Tibial nerve (tissue), 4 donors: ENCODE results near the gene NECAP2. TPM values are rescaled to one million over a fixed set of nuclear protein-coding genes. Genes with fewer than 3 reads are reported as not detected.

Source experiments
- DNase-seq, 2 donors: peaks; one replicate each; pipeline ENCODE4 v3.0.0-alpha.2; 2019; ENCODE audit warnings: low spot score in 2 of 2
- H3K27ac ChIP-seq, 4 donors: fragments of 200-600 bp; sonication (generic) in 3 of 4; one replicate each; pipeline ENCODE4 v1.5.1; 2017 to 2019; ENCODE audit warnings: mild to moderate bottlenecking in 1 of 4
- H3K27me3 ChIP-seq, 2 donors: fragments of 200-600 bp; sonication (generic) in 1 of 2; one replicate each; pipeline versions ENCODE4 v1.5.1 to v1.6.0; 2017 to 2019
- H3K36me3 ChIP-seq, 3 donors: fragments of 200-600 bp; sonication (generic); one replicate each; pipeline ENCODE4 v1.5.1; 2018 to 2019
- H3K4me1 ChIP-seq, 4 donors: fragments of 200-600 bp; sonication (generic) in 3 of 4; one replicate each; pipeline ENCODE4 v1.5.1; 2017 to 2019
- H3K4me3 ChIP-seq, 4 donors: fragments of 200-600 bp; sonication (generic) in 3 of 4; one replicate each; pipeline ENCODE4 v1.5.1; 2017 to 2019; ENCODE audit warnings: mild to moderate bottlenecking in 1 of 4, moderate library complexity in 1 of 4
- H3K9me3 ChIP-seq, 4 donors: fragments of 200-600 bp; sonication (generic) in 3 of 4; one replicate each; pipeline ENCODE4 v1.5.1; 2017 to 2019
- CTCF ChIP-seq, 5 experiments: fragments of 200-600 bp in 3 of 5; fragments of 450-650 bp in 2 of 5; sonication (generic) in 3 of 5; IDR thresholded peaks; one replicate each; pipeline ENCODE4 v1.5.1; 2016 to 2019; ENCODE audit warnings: antibody characterized with exemption in 5 of 5, mild to moderate bottlenecking in 3 of 5, moderate library complexity in 2 of 5
- EP300 ChIP-seq, 2 donors: sonication (generic); formaldehyde crosslinking; IDR thresholded peaks; one replicate each; pipeline ENCODE4 v1.6.1; 2017; ENCODE audit warnings: antibody characterized with exemption in 2 of 2, mild to moderate bottlenecking in 1 of 2
- POLR2A ChIP-seq, 2 donors: fragments of 450-650 bp; IDR thresholded peaks; one replicate each; pipeline ENCODE4 v1.6.1; 2017; ENCODE audit warnings: antibody characterized with exemption in 2 of 2, mild to moderate bottlenecking in 2 of 2, moderate library complexity in 2 of 2
- WGBS, 2 donors: methylation state at CpG; one replicate each; pipeline ENCODE4 v1.1.5; 2018; 5-methylcytosine and 5-hydroxymethylcytosine counted together
- total RNA-seq, 4 donors: library from RNA; depleted of rRNA; stranded (reverse); fragments of >200 nt; gene quantifications; one replicate each; pipeline ENCODE4 v1.1.0, GENCODE V29; 2016

NECAP2 gene
- total RNA-seq, 4 donors from 2014 or later = 49.4 to 57.9 (median 54.1) TPM

DNA sequence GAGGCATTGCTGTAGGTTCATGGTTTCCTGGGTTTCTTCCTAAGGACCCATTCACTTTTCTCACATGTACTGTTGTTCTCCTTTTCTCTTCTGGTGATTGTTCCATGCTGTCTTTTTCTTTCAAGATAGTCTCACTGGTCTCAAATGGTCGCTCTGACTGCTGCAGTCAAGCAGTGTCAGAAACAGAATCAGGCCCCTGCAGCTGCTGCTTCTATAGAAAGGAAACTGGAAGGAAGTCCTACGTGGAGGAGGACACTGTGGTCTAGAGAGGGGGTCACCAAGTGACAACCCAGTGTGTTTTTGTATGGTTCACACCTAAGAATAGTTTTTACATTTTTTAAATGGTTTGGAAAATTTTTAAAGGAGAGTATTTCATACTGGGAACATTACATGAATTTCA lies 2.4 kb downstream of the NECAP2 start:
- Histone ChIP-seq H3K4me3 (no peak overlapping the region), H3K4me1 (peaks cover 0 to 48% (median 28%) of the 10 kb centered on the region in 4 donors), H3K36me3 (peaks cover 6 to 47% (median 12%) of the 10 kb centered on the region in 3 donors), H3K27me3 (no peaks in the 10 kb centered on the region), H3K27ac (peak overlapping the region in 1 of 4 donors; percentile 4), H3K9me3 (no peaks in the 10 kb centered on the region)
- WGBS, 2 donors = 59 to 61% methylated on average over 2 of the region's 2 CpGs
- TF ChIP-seq POLR2A (IDR thresholded peaks at IDR 0.05) (no peak), EP300 (IDR thresholded peaks at IDR 0.05) (no peak)
- DNase-seq = no peak

DNA sequence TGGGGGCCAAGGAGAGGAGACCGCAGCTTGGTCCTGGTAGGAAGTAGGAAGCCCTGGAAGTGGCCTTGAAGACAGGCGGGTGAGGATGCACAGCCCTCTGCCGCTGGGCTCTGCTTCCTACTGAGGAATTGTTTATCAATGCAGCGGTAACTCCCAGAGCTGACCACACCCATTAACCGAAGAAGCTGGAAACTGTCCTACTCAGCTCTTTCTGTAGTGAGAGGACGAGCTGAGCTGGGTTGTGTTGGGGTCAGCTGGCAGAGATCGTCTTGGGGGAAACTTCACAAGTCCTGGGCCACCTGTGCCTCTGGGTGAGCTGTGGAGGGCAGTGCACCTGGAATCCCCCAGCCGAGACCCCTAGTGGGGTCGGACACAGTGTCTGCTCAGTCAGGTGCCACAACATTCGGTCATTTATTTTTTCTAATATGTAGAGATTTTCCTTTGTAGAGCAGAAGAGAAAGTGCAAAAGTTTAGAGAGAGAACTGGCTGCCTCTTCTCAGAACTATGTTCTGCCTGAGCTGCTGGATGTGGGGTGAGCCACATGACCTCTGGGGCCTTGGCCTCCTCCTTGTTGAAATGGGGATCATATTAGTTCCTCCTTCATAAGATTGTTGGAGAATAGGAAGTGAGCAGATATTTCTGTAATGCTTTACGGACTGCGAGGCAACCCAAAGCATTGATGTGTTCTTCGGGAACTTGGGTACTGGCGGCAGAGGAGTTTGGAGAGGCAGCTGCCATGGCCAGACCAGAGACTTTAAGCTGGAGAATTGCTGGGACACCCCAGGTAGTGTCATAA lies 3.6 kb downstream of the NECAP2 start:
- H3K4me3 ChIP-seq = no peak overlapping the region
- DNase-seq = peak in 1 of 2 donors; percentile 12
- no peaks in the 10 kb centered on the region for H3K27me3 ChIP-seq
- 72 to 82% methylated on average over 14 of the region's 14 CpGs for WGBS, 2 donors
- H3K9me3 ChIP-seq = no peaks in the 10 kb centered on the region
- H3K36me3 ChIP-seq = peaks cover 6 to 59% (median 17%) of the 10 kb centered on the region in 3 donors
- H3K27ac ChIP-seq = peak overlapping the region in 2 of 4 donors; percentile 38 to 39
- TF ChIP-seq CTCF (IDR thresholded peaks at IDR 0.05) (no peak), POLR2A (IDR thresholded peaks at IDR 0.05) (no peak), EP300 (IDR thresholded peaks at IDR 0.05) (no peak)
- H3K4me1 ChIP-seq = peaks cover 0 to 48% (median 28%) of the 10 kb centered on the region in 4 donors

- DNase-seq = no peak
- 90 to 92% methylated on average over 4 of the region's 4 CpGs for WGBS, 2 donors
- H3K9me3 ChIP-seq = no peaks in the 10 kb centered on the region
- no peaks in the 10 kb centered on the region for H3K27me3 ChIP-seq
- no peak overlapping the region for H3K27ac ChIP-seq
- TF ChIP-seq POLR2A (IDR thresholded peaks at IDR 0.05) (no peak), CTCF (IDR thresholded peaks at IDR 0.05) (no peak)
- H3K4me1 ChIP-seq = peaks cover 0 to 47% (median 28%) of the 10 kb centered on the region in 4 donors
- H3K36me3 ChIP-seq = peaks cover 6 to 68% (median 24%) of the 10 kb centered on the region in 3 donors
- H3K4me3 ChIP-seq = no peak overlapping the region
Measured at GRCh38 chr1:16445052-16445451, 4.5 kb downstream of the NECAP2 start.

GRCh38 chr1:16446116-16446515 lies 5.6 kb downstream of the NECAP2 start:
- H3K4me1 ChIP-seq = peaks cover 0 to 41% (median 26%) of the 10 kb centered on the region in 4 donors
- no peak for DNase-seq
- TF ChIP-seq CTCF (IDR thresholded peaks at IDR 0.05) = no peak
- TF ChIP-seq EP300 (IDR thresholded peaks at IDR 0.05) = no peak
- TF ChIP-seq POLR2A (IDR thresholded peaks at IDR 0.05) = no peak
- no peaks in the 10 kb centered on the region for H3K9me3 ChIP-seq
- H3K27ac ChIP-seq = no peak overlapping the region
- H3K4me3 ChIP-seq = no peak overlapping the region
- 87 to 97% methylated on average over 10 of the region's 10 CpGs for WGBS, 2 donors
- H3K27me3 ChIP-seq = no peaks in the 10 kb centered on the region
- H3K36me3 ChIP-seq = peaks cover 6 to 78% (median 24%) of the 10 kb centered on the region in 3 donors

- H3K9me3 ChIP-seq = no peaks in the 10 kb centered on the region
- DNase-seq = no peak
- H3K36me3 ChIP-seq = peaks cover 6 to 94% (median 33%) of the 10 kb centered on the region in 3 donors
- no peaks in the 10 kb centered on the region for H3K27me3 ChIP-seq
- H3K4me3 ChIP-seq = no peak overlapping the region
- H3K27ac ChIP-seq = no peak overlapping the region
- H3K4me1 ChIP-seq = peaks cover 0 to 26% (median 14%) of the 10 kb centered on the region in 4 donors
- 95 to 98% methylated on average over 9 of the region's 9 CpGs for whole genome bisulfite sequencing, 2 donors
- TF ChIP-seq POLR2A (IDR thresholded peaks at IDR 0.05) = no peak
- no peak for TF ChIP-seq EP300 (IDR thresholded peaks at IDR 0.05)
Measured at GRCh38 chr1:16447641-16448040, 7.1 kb downstream of the NECAP2 start.

DNA sequence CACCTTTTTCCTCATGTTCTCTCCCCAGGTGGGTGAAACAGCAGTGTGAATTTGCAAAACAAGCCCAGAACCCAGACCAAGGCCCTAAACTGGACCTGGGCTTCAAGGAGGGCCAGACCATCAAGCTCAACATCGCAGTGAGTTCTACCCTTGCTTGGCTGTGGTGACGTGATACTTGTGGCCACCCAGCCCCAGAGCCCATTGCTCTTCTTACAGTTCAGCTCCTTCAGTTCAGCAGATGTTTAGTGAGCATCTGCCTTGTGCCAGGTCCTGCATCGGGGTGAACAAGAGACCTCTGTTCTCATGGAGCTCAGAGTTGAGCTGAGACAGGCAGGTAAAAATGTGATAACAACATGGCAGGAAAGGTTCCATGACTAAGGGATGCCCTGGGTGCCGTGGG lies 8.5 kb downstream of the NECAP2 start:
- peaks cover 0 to 12% (median under 1%) of the 10 kb centered on the region in 4 donors for H3K4me1 ChIP-seq
- no peak for TF ChIP-seq CTCF (IDR thresholded peaks at IDR 0.05)
- TF ChIP-seq POLR2A (IDR thresholded peaks at IDR 0.05) = no peak
- no peak for TF ChIP-seq EP300 (IDR thresholded peaks at IDR 0.05)
- DNase-seq = no peak
- no peaks in the 10 kb centered on the region for H3K9me3 ChIP-seq
- no peak overlapping the region for H3K4me3 ChIP-seq
- H3K27ac ChIP-seq = no peak overlapping the region
- WGBS, 2 donors = 96 to 100% methylated on average over 4 of the region's 4 CpGs
- H3K36me3 ChIP-seq = peaks cover 6 to 99% (median 41%) of the 10 kb centered on the region in 3 donors
- H3K27me3 ChIP-seq = no peaks in the 10 kb centered on the region
